OCI-M1 (cell line): Measurements from ENCODE around the gene CARF.

Source experiments
- DNase-seq: peaks from one replicate; lab custom pipeline; 2025; lab: John Stamatoyannopoulos, UW

Gene CARF

GRCh38 chr2:203018181-203018580, 106.1 kb downstream of the CARF start:
- peak; percentile 47 for DNase-seq

GRCh38 chr2:203019142-203019541, 107.1 kb downstream of the CARF start:
- DNase-seq, result peak; percentile 11

GRCh38 chr2:203021991-203022390, 109.9 kb downstream of the CARF start:
- peak; percentile 11 for DNase-seq

- no peak for DNase-seq
These were observed 110.7 kb downstream of the CARF start for GRCh38 chr2:203022751-203023150.

GRCh38 chr2:203025592-203025991, 113.5 kb downstream of the CARF start:
- DNase-seq, result peak; percentile 52

- no peak for DNase-seq
These were observed 118.5 kb downstream of the CARF start for GRCh38 chr2:203030545-203030944.

GRCh38 chr2:203030991-203031390, 118.9 kb downstream of the CARF start:
- DNase-seq, result no peak

- no peak for DNase-seq
These were observed 121.3 kb downstream of the CARF start for GRCh38 chr2:203033395-203033794.

GRCh38 chr2:203035879-203036470, 123.9 kb downstream of the CARF start:
- DNase-seq, result no peak
